ENCODE measurements around the gene WDR27.

The WDR27 gene

DNA sequence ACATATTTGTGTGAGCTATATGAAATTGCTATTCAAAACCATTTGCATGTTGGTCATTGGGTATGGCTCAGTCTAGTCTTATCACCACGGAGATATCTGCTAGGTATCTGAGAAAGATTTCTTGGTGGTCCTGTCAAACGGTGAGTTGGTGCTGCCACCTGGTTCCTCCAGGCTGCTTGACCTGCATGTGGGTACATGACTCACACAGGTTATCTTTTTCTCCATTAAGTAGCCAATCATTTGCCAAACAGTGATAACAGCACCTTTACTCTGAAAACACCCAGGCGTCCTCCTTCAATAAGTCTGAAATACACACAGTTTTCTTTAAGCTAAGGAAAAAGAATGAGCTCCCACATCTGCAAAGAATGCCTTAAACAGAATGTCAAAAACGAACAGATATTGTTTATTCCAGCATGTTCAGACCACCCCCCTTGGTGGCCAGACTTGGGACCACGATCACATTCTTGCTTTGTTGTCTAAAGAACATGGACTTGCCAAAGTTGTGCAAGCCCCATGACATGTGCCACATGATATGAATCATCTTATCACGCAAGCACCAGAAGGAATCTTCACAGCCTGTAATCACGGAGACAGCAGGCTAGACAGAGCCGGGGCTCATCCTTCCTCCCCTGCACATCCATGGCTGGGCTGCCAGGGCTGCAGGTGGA lies 247.5 kb downstream of the WDR27 start:
- Histone ChIP-seq H3K9ac (ENCODE audit: low read length) (no peak overlapping the region), H3K4me3 (ENCODE audit: low read length) (no peak overlapping the region), H3F3A (ENCODE audit: insufficient read depth, low read length) (no peaks in the 10 kb centered on the region), H3K9me2 (replicated peaks; ENCODE audit: insufficient read depth, low read length) (no peaks in the 10 kb centered on the region), H3K27ac (ENCODE audit: low read length) (no peak overlapping the region), H3K4me1 (ENCODE audit: low read length) (no peaks in the 10 kb centered on the region), H4K20me1 (ENCODE audit: insufficient read depth, low read length) (no peaks in the 10 kb centered on the region), H3K79me2 (ENCODE audit: low read length) (no peaks in the 10 kb centered on the region), H3K9me3 (replicated peaks; ENCODE audit: insufficient read depth, low read length) (no peaks in the 10 kb centered on the region), H3K4me2 (ENCODE audit: low read depth, low read length) (no peak overlapping the region), H2AFZ (ENCODE audit: low read length) (no peak overlapping the region), H3K36me3 (replicated peaks; ENCODE audit: insufficient read depth, low read length) (no peaks in the 10 kb centered on the region), H3K27me3 (replicated peaks; ENCODE audit: insufficient read depth, low read length) (no peaks in the 10 kb centered on the region)
- no peak for DNase-seq
- TF ChIP-seq EZH2 (optimal IDR thresholded peaks at IDR 0.05; ENCODE audit: low read depth, low read length) (no peak), EZH2phosphoT487 (IDR thresholded peaks at IDR 0.05; ENCODE audit: low read length) (no peak)
- TF ChIP-seq, protein P1, sequence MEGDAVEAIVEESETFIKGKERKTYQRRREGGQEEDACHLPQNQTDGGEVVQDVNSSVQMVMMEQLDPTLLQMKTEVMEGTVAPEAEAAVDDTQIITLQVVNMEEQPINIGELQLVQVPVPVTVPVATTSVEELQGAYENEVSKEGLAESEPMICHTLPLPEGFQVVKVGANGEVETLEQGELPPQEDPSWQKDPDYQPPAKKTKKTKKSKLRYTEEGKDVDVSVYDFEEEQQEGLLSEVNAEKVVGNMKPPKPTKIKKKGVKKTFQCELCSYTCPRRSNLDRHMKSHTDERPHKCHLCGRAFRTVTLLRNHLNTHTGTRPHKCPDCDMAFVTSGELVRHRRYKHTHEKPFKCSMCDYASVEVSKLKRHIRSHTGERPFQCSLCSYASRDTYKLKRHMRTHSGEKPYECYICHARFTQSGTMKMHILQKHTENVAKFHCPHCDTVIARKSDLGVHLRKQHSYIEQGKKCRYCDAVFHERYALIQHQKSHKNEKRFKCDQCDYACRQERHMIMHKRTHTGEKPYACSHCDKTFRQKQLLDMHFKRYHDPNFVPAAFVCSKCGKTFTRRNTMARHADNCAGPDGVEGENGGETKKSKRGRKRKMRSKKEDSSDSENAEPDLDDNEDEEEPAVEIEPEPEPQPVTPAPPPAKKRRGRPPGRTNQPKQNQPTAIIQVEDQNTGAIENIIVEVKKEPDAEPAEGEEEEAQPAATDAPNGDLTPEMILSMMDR (IDR thresholded peaks at IDR 0.05; ENCODE audit: low read length), result no peak

DNA sequence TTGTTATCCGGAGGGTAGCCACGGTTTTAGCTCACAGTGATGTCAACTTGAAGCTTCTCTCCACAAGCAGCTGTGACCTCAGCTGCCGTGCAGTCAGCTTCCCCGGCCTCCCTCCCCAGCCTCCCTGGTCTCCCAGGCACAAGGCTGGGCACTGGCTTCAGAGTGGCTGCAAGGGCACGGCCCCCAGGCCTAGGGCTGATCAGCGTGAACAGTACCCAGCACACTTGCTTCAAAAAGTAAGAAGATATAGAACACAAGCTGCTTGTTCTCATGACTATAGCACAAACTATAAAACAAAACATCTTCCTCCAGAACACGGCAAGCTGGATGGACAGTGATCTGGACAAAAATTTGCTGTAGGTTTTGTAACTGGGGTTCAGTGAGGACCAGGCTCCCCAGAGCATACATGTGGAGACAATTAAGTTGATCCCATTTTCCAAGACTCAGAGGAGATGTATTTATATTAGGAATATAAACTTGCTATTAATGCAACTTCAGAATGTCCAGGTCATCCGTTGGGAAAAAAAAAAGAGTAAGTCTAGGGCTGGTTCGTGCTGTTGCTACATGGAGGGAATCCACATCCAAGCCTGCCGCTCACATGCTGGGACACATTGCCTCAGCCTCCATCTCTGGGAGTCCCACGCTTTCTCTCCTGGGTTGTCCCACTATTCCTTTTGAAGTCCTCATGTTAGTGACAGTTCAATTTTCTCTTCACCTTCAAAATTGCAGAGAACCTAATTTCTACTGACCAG lies 248.8 kb downstream of the WDR27 start:
- no peak overlapping the region for H3K4me2 ChIP-seq (ENCODE audit: low read depth, low read length)
- no peaks in the 10 kb centered on the region for H3K4me1 ChIP-seq (ENCODE audit: low read length)
- no peaks in the 10 kb centered on the region for H3K9me3 ChIP-seq (replicated peaks; ENCODE audit: insufficient read depth, low read length)
- H3K4me3 ChIP-seq (ENCODE audit: low read length), result no peak overlapping the region
- H3F3A ChIP-seq (ENCODE audit: insufficient read depth, low read length), result no peaks in the 10 kb centered on the region
- DNase-seq, result no peak
- H3K9ac ChIP-seq (ENCODE audit: low read length), result no peak overlapping the region
- TF ChIP-seq EZH2phosphoT487 (IDR thresholded peaks at IDR 0.05; ENCODE audit: low read length) (no peak), EZH2 (optimal IDR thresholded peaks at IDR 0.05; ENCODE audit: low read depth, low read length) (no peak)
- TF ChIP-seq, protein P1 (IDR thresholded peaks at IDR 0.05; ENCODE audit: low read length), result no peak
- no peak overlapping the region for H3K27ac ChIP-seq (ENCODE audit: low read length)
- H3K36me3 ChIP-seq (replicated peaks; ENCODE audit: insufficient read depth, low read length), result no peaks in the 10 kb centered on the region
- H3K9me2 ChIP-seq (replicated peaks; ENCODE audit: insufficient read depth, low read length), result no peaks in the 10 kb centered on the region
- H3K79me2 ChIP-seq (ENCODE audit: low read length), result no peaks in the 10 kb centered on the region
- no peaks in the 10 kb centered on the region for H4K20me1 ChIP-seq (ENCODE audit: insufficient read depth, low read length)
- no peaks in the 10 kb centered on the region for H3K27me3 ChIP-seq (replicated peaks; ENCODE audit: insufficient read depth, low read length)
- no peak overlapping the region for H2AFZ ChIP-seq (ENCODE audit: low read length)

DNA sequence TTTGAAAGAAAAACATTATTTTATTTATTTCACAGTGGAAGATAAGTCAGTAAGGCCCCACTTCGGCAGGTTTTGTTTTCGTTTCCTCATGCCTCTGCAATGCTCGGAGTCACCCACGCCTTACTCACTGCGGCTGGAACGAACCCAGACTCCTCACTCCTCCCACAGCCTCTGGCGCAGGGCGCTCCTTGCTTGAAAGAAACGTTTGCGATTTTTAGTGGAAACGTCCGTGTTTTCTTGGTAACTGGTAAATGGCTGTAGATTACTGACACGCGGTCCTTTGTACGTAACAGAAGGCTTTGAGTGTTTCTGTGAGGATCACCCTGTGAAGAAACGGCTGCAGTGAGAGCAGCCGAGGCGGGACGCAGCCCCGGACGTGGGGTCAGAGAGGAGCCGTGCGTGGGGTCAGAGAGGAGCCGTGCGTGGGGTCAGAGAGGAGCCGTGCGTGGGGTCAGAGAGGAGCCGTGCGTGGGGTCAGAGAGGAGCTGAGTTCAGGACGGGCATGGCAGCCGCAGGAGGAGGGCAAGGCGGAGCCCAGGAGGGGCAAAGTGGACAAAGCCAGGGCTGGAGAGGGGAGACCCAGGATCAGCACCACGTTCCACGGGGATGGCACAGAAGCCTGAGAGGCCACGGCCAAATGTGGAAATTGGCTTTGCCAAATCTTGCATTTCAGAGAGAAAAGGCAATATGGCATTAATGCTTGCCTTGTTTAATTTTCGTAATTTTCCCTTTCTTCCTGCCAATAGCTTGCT lies 249.5 kb downstream of the WDR27 start:
- no peaks in the 10 kb centered on the region for H3K36me3 ChIP-seq (replicated peaks; ENCODE audit: insufficient read depth, low read length)
- H3K27ac ChIP-seq (ENCODE audit: low read length), result no peak overlapping the region

More for the DNA sequence above, 249.5 kb downstream of the WDR27 start:
- H3K9me2 ChIP-seq (replicated peaks; ENCODE audit: insufficient read depth, low read length), result no peaks in the 10 kb centered on the region
- no peak overlapping the region for H3K4me3 ChIP-seq (ENCODE audit: low read length)
- H3K9ac ChIP-seq (ENCODE audit: low read length), result no peak overlapping the region
- no peaks in the 10 kb centered on the region for H3K9me3 ChIP-seq (replicated peaks; ENCODE audit: insufficient read depth, low read length)
- no peaks in the 10 kb centered on the region for H4K20me1 ChIP-seq (ENCODE audit: insufficient read depth, low read length)
- no peak overlapping the region for H2AFZ ChIP-seq (ENCODE audit: low read length)
- no peaks in the 10 kb centered on the region for H3K4me1 ChIP-seq (ENCODE audit: low read length)
- no peaks in the 10 kb centered on the region for H3F3A ChIP-seq (ENCODE audit: insufficient read depth, low read length)
- H3K27me3 ChIP-seq (replicated peaks; ENCODE audit: insufficient read depth, low read length), result no peaks in the 10 kb centered on the region
- TF ChIP-seq EZH2 (optimal IDR thresholded peaks at IDR 0.05; ENCODE audit: low read depth, low read length) (no peak), EZH2phosphoT487 (IDR thresholded peaks at IDR 0.05; ENCODE audit: low read length) (no peak)
- TF ChIP-seq, protein P1 (IDR thresholded peaks at IDR 0.05; ENCODE audit: low read length), result no peak
- H3K79me2 ChIP-seq (ENCODE audit: low read length), result no peaks in the 10 kb centered on the region
- no peak for DNase-seq
- no peak overlapping the region for H3K4me2 ChIP-seq (ENCODE audit: low read depth, low read length)
